B cell (primary cell): ENCODE data around the gene ALAD. TPM values are rescaled to one million over a fixed set of nuclear protein-coding genes. Genes with fewer than 3 reads are reported as not detected.
"Not testable (repeated sequence)": the region's sequence is repeated elsewhere in the genome, so short reads cannot be mapped to it uniquely, and the experiment has no call there.

Source experiments
- ATAC-seq: fragments of 200-7000 bp; cut with Tn5 transposase; one replicate; pipeline ENCODE4 v1.10.0; 2021; ENCODE audit warnings: low read depth, mild to moderate bottlenecking, moderate number of reproducible peaks, moderate library complexity
- CTCF ChIA-PET: fragments of 350-600 bp; sonication (Branson Sonifier 250); formaldehyde crosslinking; loops from one replicate; lab custom pipeline; 2021; ENCODE audit warnings: antibody characterized with exemption, inconsistent platforms; lab: Charles Lee
- POLR2A ChIA-PET: fragments of 350-600 bp; sonication (Branson Sonifier 250); formaldehyde crosslinking; loops from one replicate; lab custom pipeline; 2021; ENCODE audit warnings: antibody characterized with exemption; lab: Charles Lee
- DNase-seq: peaks from one replicate; pipeline ENCODE4 v3.0.0; 2013
- H2AFZ ChIP-seq: 2 replicates; pipeline ENCODE4 v1.6.1; 2012; ENCODE audit warnings: mild to moderate bottlenecking, low read depth, low read length; ENCODE audit not compliant: insufficient read depth, poor library complexity, severe bottlenecking
- H3K27ac ChIP-seq, 2 donors: 1 replicate in 1 of 2; 2 replicates in 1 of 2; pipeline ENCODE4 v1.5.1; 2012 to 2013; ENCODE audit warnings: low read length in 2 of 2, mild to moderate bottlenecking in 2 of 2, moderate library complexity in 1 of 2
- H3K27me3 ChIP-seq, 4 experiments: fragments of 200-600 bp in 1 of 4; sonication (generic) in 1 of 4; replicated peaks in 1 of 4; 1 replicate in 2 of 4; 2 replicates in 2 of 4; pipeline versions ENCODE4 v1.6.1 to v1.7.0; 2013 to 2016; ENCODE audit warnings: low read length in 3 of 4, mild to moderate bottlenecking in 2 of 4, mixed read lengths in 1 of 4, moderate library complexity in 1 of 4; ENCODE audit not compliant: insufficient read depth in 4 of 4, control insufficient read depth in 3 of 4; ENCODE audit errors: control extremely low read depth in 1 of 4
- H3K36me3 ChIP-seq, 2 experiments: replicated peaks in 1 of 2; 1 replicate in 1 of 2; 2 replicates in 1 of 2; pipeline versions ENCODE4 v1.6.1 to v1.7.1; 2013; ENCODE audit warnings: low read length in 1 of 2; ENCODE audit not compliant: insufficient read depth in 2 of 2, control insufficient read depth in 1 of 2; ENCODE audit errors: control extremely low read depth in 1 of 2, extremely low read depth in 1 of 2
- H3K4me1 ChIP-seq, 2 donors: fragments of 200-600 bp in 1 of 2; sonication (generic) in 1 of 2; 1 replicate in 1 of 2; 2 replicates in 1 of 2; pipeline versions ENCODE4 v1.5.1 to v1.6.1; 2013 to 2017; ENCODE audit warnings: low read length in 2 of 2; ENCODE audit not compliant: control insufficient read depth in 2 of 2, insufficient read depth in 2 of 2
- H3K4me2 ChIP-seq: replicated peaks from 2 replicates; pipeline ENCODE3; 2012; ENCODE audit warnings: mild to moderate bottlenecking, low read depth, low read length; ENCODE audit not compliant: poor library complexity, severe bottlenecking
- H3K4me3 ChIP-seq, 5 experiments: fragments of 200-600 bp in 1 of 5; sonication (generic) in 1 of 5; 1 replicate in 3 of 5; 2 replicates in 2 of 5; pipeline versions ENCODE4 v1.5.1 to v1.7.0; 2011 to 2016; ENCODE audit warnings: low read length in 4 of 5, mild to moderate bottlenecking in 4 of 5, low read depth in 2 of 5, control low read depth in 1 of 5, moderate library complexity in 1 of 5; ENCODE audit not compliant: insufficient read depth in 1 of 5; ENCODE audit errors: control extremely low read depth in 1 of 5, extremely low read depth in 1 of 5
- H3K79me2 ChIP-seq: fragments of 200-600 bp; sonication (generic); one replicate; pipeline ENCODE4 v1.6.0; 2016; ENCODE audit warnings: low read length; ENCODE audit not compliant: control insufficient read depth, insufficient read depth
- H3K9ac ChIP-seq: fragments of 200-600 bp; sonication (generic); 2 replicates; pipeline ENCODE4 v1.6.1; 2017; ENCODE audit warnings: mild to moderate bottlenecking, low read length, moderate library complexity
- H3K9me3 ChIP-seq, 3 donors: one replicate each; pipeline versions ENCODE4 v1.6.1 to v1.7.1; 2013; ENCODE audit warnings: low read length in 2 of 3; ENCODE audit not compliant: control insufficient read depth in 2 of 3, insufficient read depth in 1 of 3; ENCODE audit errors: control extremely low read depth in 1 of 3
- H4K20me1 ChIP-seq: 2 replicates; pipeline ENCODE4 v1.6.0; 2012; ENCODE audit warnings: mild to moderate bottlenecking, low read length; ENCODE audit not compliant: insufficient read depth, control insufficient read depth, poor library complexity, severe bottlenecking
- H3K27ac Mint-ChIP-seq: one replicate; pipeline ENCODE4 v1.8.0; 2021; ENCODE audit warnings: mixed read lengths
- H3K27me3 Mint-ChIP-seq: one replicate; pipeline ENCODE4 v1.8.0; 2021; ENCODE audit warnings: mixed read lengths
- H3K4me1 Mint-ChIP-seq: one replicate; pipeline ENCODE4 v1.8.0; 2021; ENCODE audit warnings: mixed read lengths
- H3K4me3 Mint-ChIP-seq: one replicate; pipeline ENCODE4 v1.8.0; 2021; ENCODE audit warnings: mixed read lengths
- H3K9me3 Mint-ChIP-seq: one replicate; pipeline ENCODE4 v1.8.0; 2022; ENCODE audit warnings: mixed read lengths; ENCODE audit not compliant: insufficient read depth
- CTCF ChIP-seq: fragments of 200-600 bp; IDR thresholded peaks from one replicate; pipeline ENCODE4 v1.8.0; 2022; ENCODE audit warnings: antibody characterized with exemption, mild to moderate bottlenecking
- EZH2 ChIP-seq: IDR thresholded peaks from 2 replicates; pipeline ENCODE4 v1.6.1; 2012; ENCODE audit warnings: borderline replicate concordance, low read depth, mild to moderate bottlenecking, moderate library complexity, low read length; ENCODE audit not compliant: insufficient read depth, poor library complexity, severe bottlenecking
- WGBS: methylation state at CpG from one replicate; pipeline ENCODE4 v1.1.5; 2013; ENCODE audit warnings: missing lambda C conversion rate; ENCODE audit not compliant: insufficient coverage; 5-methylcytosine and 5-hydroxymethylcytosine counted together
- intact Hi-C: fragments of 100-400 bp; cut with micrococcal nuclease; formaldehyde crosslinking; loops from one replicate; pipeline ENCODE4 v1.10.0; 2022
- polyA plus RNA-seq: library from polyadenylated mRNA; depleted of rRNA; stranded (reverse); fragments of >200 nt; gene quantifications from 2 replicates; pipeline ENCODE4 v1.2.3, GENCODE V29; 2012
- total RNA-seq, 2 donors: library from RNA; stranded (reverse); fragments of 120-200 nt in 1 of 2; gene quantifications; 1 replicate in 1 of 2; 2 replicates in 1 of 2; pipeline versions ENCODE4 v1.2.3 to v1.2.4, GENCODE V29; 2013 to 2022

The ALAD gene
- total and polyA plus RNA-seq, 2 donors (not counting 1 experiment from before 2014, with no cell fraction given), result 22.0 to 39.8 TPM

GRCh38 chr9:113368348-113368981 is 32.6 kb downstream of the ALAD start:
- intact Hi-C loops, result no loop called here
- POLR2A ChIA-PET, result no interaction called here
- peaks cover 0 to 7% of the 10 kb centered on the region in 2 experiments for H3K36me3 ChIP-seq
- DNase-seq (no peak), ATAC-seq (no peak)
- H3K9ac ChIP-seq, result no peak overlapping the region
- H2AFZ ChIP-seq, result no peak overlapping the region
- H4K20me1 ChIP-seq, result no peaks in the 10 kb centered on the region
- H3K4me1 ChIP-seq, result no peaks in the 10 kb centered on the region
- Mint-ChIP-seq H3K27me3 (no peaks in the 10 kb centered on the region), H3K27ac (no peak overlapping the region), H3K4me1 (no peaks in the 10 kb centered on the region), H3K4me3 (no peak overlapping the region), H3K9me3 (no peaks in the 10 kb centered on the region)
- H3K4me2 ChIP-seq, result no peak overlapping the region
- H3K27me3 ChIP-seq, result no peaks in the 10 kb centered on the region
- H3K4me3 ChIP-seq, result no peak overlapping the region
- TF ChIP-seq CTCF, result no peak
- no peak for TF ChIP-seq EZH2
- H3K79me2 ChIP-seq, result no peaks in the 10 kb centered on the region
- no peaks in the 10 kb centered on the region for H3K9me3 ChIP-seq
- H3K27ac ChIP-seq, result no peak overlapping the region
- 100% methylated on average over 3 of the region's 5 CpGs for WGBS
- CTCF ChIA-PET, result no interaction called here

GRCh38 chr9:113365652-113366051 is 35.4 kb downstream of the ALAD start:
- intact Hi-C loops, H3K27ac ChIP-seq, H3K4me3 Mint-ChIP-seq, H3K4me1 ChIP-seq, POLR2A ChIA-PET, H3K27ac Mint-ChIP-seq, H3K27me3 ChIP-seq, H2AFZ ChIP-seq, ATAC-seq, H3K9me3 Mint-ChIP-seq, H3K27me3 Mint-ChIP-seq, H3K9me3 ChIP-seq, H3K36me3 ChIP-seq, H3K4me3 ChIP-seq, H3K4me1 Mint-ChIP-seq, DNase-seq, H4K20me1 ChIP-seq, H3K79me2 ChIP-seq, H3K9ac ChIP-seq, H3K4me2 ChIP-seq: not testable (repeated sequence)
- CTCF ChIA-PET, result interaction anchor here (1.2 kb wide), 1 partner anchor 25 kb away, joined by 3 read pairs; the partner anchor contains the start of gene WDR31
- 91% methylated on average over 1 of the region's 3 CpGs for WGBS
